Upper lobe of left lung (tissue), 6 donors: Measurements from ENCODE around the gene TXNRD2. TPM values are rescaled to one million over a fixed set of nuclear protein-coding genes. Genes with fewer than 3 reads are reported as not detected.
A peak's percentile ranks its signal among the peaks of the same experiment; 100 is the strongest.

Source experiments
- ATAC-seq, 2 donors: fragments of 200-7000 bp; cut with Tn5 transposase; one replicate each; pipeline ENCODE4 v1.9.1; 2022; ENCODE audit warnings: mild to moderate bottlenecking in 2 of 2, moderate library complexity in 2 of 2; ENCODE audit not compliant: low FRiP score in 2 of 2
- DNase-seq, 2 donors: peaks; one replicate each; pipeline ENCODE4 v3.0.0-alpha.2; 2019 to 2020
- H3K27ac ChIP-seq, 4 donors: fragments of 200-600 bp; sonication (generic); one replicate each; pipeline ENCODE4 v1.5.1; 2016 to 2019
- H3K27me3 ChIP-seq, 4 donors: fragments of 200-600 bp; sonication (generic); one replicate each; pipeline ENCODE4 v1.5.1; 2017 to 2019
- H3K36me3 ChIP-seq, 4 donors: fragments of 200-600 bp; sonication (generic); one replicate each; pipeline ENCODE4 v1.5.1; 2016 to 2019
- H3K4me1 ChIP-seq, 4 donors: fragments of 200-600 bp; sonication (generic); one replicate each; pipeline ENCODE4 v1.5.1; 2018 to 2019
- H3K4me3 ChIP-seq, 4 donors: fragments of 200-600 bp; sonication (generic); one replicate each; pipeline ENCODE4 v1.5.1; 2017 to 2019; ENCODE audit warnings: mild to moderate bottlenecking in 2 of 4, moderate library complexity in 1 of 4
- H3K9me3 ChIP-seq, 4 donors: fragments of 200-600 bp; sonication (generic); one replicate each; pipeline ENCODE4 v1.5.1; 2018 to 2019
- EP300 ChIP-seq, 4 donors: sonication (generic); formaldehyde crosslinking; IDR thresholded peaks; one replicate each; pipeline ENCODE4 v1.5.1; 2017; ENCODE audit warnings: antibody characterized with exemption in 4 of 4, control low read depth in 2 of 4
- POLR2A ChIP-seq, 4 donors: fragments of 450-650 bp; IDR thresholded peaks; one replicate each; pipeline ENCODE4 v1.5.1; 2016 to 2017; ENCODE audit warnings: antibody characterized with exemption in 4 of 4, mild to moderate bottlenecking in 2 of 4
- POLR2AphosphoS5 ChIP-seq, 2 donors: sonication (generic); formaldehyde crosslinking; IDR thresholded peaks; one replicate each; pipeline ENCODE4 v1.5.1; 2017; ENCODE audit warnings: antibody characterized with exemption in 2 of 2
- WGBS, 2 donors: methylation state at CpG; one replicate each; pipeline ENCODE4 v1.1.5; 2017 to 2018; 5-methylcytosine and 5-hydroxymethylcytosine counted together
- total RNA-seq, 6 donors: library from RNA; depleted of rRNA in 4 of 6; stranded (reverse); fragments of >200 nt in 4 of 6; gene quantifications; one replicate each; pipeline versions ENCODE4 v1.1.0 to v1.2.1, GENCODE V29; 2016 to 2021
- TF ChIP-seq, protein P1 (sequence below), 6 experiments: fragments of 450-650 bp in 4 of 6; fragments of 200-600 bp in 2 of 6; sonication (generic) in 2 of 6; IDR thresholded peaks; one replicate each; pipeline ENCODE4 v1.5.1; 2016 to 2019; ENCODE audit warnings: antibody characterized with exemption in 6 of 6
- donor health status: DM: no; HTN: no; CAD: no; lungs with moderate emphysema.
- donor health status: DM: no; HTN: yes; CAD: no; lungs with severe emphysema.

Gene TXNRD2
- total RNA-seq, 6 donors from 2014 or later, result 29.6 to 78.6 (median 49.3) TPM

DNA sequence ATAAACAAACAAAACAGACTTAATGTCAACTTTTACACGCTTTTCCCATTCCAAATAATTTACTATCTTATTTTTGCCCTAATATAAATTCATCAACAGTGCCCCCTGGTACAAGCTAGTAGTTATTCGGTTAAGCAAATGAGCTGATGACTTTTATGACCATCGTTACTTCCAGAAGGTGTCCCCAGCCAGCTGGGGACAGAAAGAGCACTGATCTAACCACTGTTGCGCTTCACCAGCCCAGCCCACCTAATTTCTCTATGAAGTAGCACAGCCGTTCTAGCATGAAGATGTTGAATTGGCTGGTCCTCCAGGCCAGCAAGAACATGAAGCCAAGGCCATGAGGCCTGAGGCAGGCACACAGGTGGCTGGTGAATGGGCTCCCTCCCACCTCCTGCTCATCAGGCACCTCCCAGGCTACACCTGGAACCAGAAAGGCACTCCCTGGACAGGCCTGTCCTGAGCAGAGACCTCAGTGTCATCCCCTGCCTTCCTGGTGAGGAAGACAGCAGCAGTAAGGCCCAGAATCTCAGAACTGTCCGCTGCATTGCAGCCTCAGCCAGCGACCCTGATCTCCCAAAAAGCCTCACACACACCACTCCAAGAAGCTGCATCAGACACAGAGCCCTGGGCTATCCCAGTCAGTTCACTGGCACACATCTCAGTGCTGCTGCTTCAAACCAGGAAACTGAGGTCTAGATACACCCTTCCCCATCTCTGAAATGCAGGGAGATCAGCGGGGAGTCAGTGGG lies 99.8 kb downstream of the TXNRD2 start:
- DNase-seq (no peak), ATAC-seq (no peak)
- Histone ChIP-seq H3K4me1 (peaks cover 23 to 26% (median 26%) of the 10 kb centered on the region in 4 donors), H3K27me3 (no peaks in the 10 kb centered on the region), H3K36me3 (no peaks in the 10 kb centered on the region), H3K9me3 (no peaks in the 10 kb centered on the region), H3K4me3 (no peak overlapping the region), H3K27ac (peak overlapping the region in 1 of 4 donors; percentile 13)
- WGBS, 2 donors, result 82 to 96% methylated on average over 6 to 8 of the region's 8 CpGs
- TF ChIP-seq POLR2A (IDR thresholded peaks at IDR 0.05) (no peak), POLR2AphosphoS5 (IDR thresholded peaks at IDR 0.05) (no peak)

DNA sequence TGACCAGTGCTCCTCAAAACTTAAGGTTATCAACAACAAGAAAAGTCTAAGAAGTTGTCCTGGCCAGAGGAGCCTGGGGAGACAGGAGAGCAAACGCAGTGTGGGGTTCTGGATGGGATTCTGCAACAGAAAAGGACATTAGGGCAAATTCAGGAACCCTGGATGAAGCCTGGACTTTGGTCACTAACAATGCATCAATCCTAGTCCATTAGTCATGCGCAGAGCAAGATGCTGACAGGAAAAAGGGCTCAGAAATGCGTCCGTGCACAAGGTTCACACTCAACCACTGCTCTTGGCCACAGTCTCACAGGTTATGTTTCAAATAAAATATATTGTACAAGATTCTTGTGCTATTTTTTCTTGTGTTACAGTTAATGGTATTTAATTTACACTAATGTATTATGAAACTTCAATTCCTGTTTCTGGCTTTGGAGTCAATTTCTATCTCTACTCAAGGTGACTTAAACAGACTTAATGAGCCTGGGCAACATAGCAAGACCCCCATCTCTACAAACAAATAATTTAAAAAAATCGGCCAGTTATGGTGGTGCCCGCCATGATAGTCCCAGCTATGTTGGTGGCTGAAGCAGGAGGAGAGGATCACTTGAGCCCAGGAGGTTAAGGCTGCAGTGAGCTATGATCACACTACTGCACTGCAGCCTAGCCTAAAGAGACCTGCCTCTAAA lies 100.5 kb downstream of the TXNRD2 start:
- no peaks in the 10 kb centered on the region for H3K9me3 ChIP-seq
- no peaks in the 10 kb centered on the region for H3K27me3 ChIP-seq
- ATAC-seq, result no peak
- TF ChIP-seq POLR2A (IDR thresholded peaks at IDR 0.05), result no peak
- no peak for TF ChIP-seq EP300 (IDR thresholded peaks at IDR 0.05)
- TF ChIP-seq POLR2AphosphoS5 (IDR thresholded peaks at IDR 0.05), result no peak
- TF ChIP-seq, protein P1, sequence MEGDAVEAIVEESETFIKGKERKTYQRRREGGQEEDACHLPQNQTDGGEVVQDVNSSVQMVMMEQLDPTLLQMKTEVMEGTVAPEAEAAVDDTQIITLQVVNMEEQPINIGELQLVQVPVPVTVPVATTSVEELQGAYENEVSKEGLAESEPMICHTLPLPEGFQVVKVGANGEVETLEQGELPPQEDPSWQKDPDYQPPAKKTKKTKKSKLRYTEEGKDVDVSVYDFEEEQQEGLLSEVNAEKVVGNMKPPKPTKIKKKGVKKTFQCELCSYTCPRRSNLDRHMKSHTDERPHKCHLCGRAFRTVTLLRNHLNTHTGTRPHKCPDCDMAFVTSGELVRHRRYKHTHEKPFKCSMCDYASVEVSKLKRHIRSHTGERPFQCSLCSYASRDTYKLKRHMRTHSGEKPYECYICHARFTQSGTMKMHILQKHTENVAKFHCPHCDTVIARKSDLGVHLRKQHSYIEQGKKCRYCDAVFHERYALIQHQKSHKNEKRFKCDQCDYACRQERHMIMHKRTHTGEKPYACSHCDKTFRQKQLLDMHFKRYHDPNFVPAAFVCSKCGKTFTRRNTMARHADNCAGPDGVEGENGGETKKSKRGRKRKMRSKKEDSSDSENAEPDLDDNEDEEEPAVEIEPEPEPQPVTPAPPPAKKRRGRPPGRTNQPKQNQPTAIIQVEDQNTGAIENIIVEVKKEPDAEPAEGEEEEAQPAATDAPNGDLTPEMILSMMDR (IDR thresholded peaks at IDR 0.05), result no peak
- 92 to 93% methylated on average over 6 of the region's 6 CpGs for WGBS, 2 donors
- peaks cover 23 to 26% (median 26%) of the 10 kb centered on the region in 4 donors for H3K4me1 ChIP-seq
- H3K36me3 ChIP-seq, result no peaks in the 10 kb centered on the region
- no peak overlapping the region for H3K4me3 ChIP-seq
- no peak for DNase-seq
- no peak overlapping the region for H3K27ac ChIP-seq

DNA sequence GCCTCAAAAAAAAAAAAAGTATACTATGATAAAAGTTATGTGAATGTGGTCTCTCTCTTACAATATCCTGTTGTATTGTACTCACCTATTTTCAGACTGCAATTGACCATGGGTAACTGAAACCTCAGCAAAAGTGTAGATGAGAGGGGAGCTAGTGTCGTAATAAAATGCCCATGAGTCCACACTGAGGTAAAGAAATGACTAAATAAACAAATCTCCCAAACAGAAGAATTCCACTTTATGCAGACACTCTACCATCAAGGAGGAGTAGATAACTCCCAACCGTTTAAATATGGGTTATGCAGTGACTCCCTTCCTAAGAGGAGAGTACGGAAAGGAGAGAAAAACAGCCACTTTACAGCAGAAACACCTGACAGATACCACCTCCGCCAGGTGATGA lies 101.6 kb downstream of the TXNRD2 start:
- no peaks in the 10 kb centered on the region for H3K36me3 ChIP-seq
- H3K27me3 ChIP-seq, result no peaks in the 10 kb centered on the region
- no peak overlapping the region for H3K4me3 ChIP-seq
- WGBS, 2 donors, result 70 to 73% methylated on average over 4 of the region's 4 CpGs
- peak in 1 of 2 donors; percentile 66 for ATAC-seq
- no peak overlapping the region for H3K27ac ChIP-seq
- no peak for TF ChIP-seq EP300 (IDR thresholded peaks at IDR 0.05)
- TF ChIP-seq POLR2A (IDR thresholded peaks at IDR 0.05), result no peak
- no peak for TF ChIP-seq POLR2AphosphoS5 (IDR thresholded peaks at IDR 0.05)
- TF ChIP-seq, protein P1 (IDR thresholded peaks at IDR 0.05), result no peak
- no peaks in the 10 kb centered on the region for H3K9me3 ChIP-seq
- no peak for DNase-seq
- H3K4me1 ChIP-seq, result peaks cover 20 to 21% (median 20%) of the 10 kb centered on the region in 4 donors

DNA sequence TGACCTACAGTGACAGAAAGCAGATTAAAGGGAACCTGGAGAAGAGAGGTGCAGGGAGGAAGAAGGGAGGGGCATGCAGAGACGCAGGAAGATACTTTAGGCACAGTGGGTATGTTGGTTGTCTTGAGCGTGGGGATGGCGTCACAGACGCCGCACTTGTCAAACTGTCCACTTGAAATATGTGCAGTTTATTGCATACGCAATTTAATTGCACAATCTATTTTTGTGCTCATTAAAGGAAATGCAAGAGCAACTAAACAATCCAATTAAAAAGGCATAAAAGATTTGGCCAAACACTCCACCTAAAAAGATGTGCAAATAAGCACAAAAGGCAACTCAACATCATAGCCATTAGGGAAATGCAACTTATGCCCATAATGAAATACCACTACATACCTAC lies 103.7 kb downstream of the TXNRD2 start:
- DNase-seq, result no peak
- no peaks in the 10 kb centered on the region for H3K9me3 ChIP-seq
- H3K4me3 ChIP-seq, result no peak overlapping the region
- ATAC-seq, result no peak
- WGBS, 2 donors, result 70 to 77% methylated on average over 6 of the region's 6 CpGs
- TF ChIP-seq, protein P1 (IDR thresholded peaks at IDR 0.05), result no peak
- TF ChIP-seq POLR2AphosphoS5 (IDR thresholded peaks at IDR 0.05) (no peak), POLR2A (IDR thresholded peaks at IDR 0.05) (no peak), EP300 (IDR thresholded peaks at IDR 0.05) (no peak)
- no peak overlapping the region for H3K27ac ChIP-seq
- no peaks in the 10 kb centered on the region for H3K4me1 ChIP-seq
- H3K27me3 ChIP-seq, result no peaks in the 10 kb centered on the region
- H3K36me3 ChIP-seq, result no peaks in the 10 kb centered on the region

DNA sequence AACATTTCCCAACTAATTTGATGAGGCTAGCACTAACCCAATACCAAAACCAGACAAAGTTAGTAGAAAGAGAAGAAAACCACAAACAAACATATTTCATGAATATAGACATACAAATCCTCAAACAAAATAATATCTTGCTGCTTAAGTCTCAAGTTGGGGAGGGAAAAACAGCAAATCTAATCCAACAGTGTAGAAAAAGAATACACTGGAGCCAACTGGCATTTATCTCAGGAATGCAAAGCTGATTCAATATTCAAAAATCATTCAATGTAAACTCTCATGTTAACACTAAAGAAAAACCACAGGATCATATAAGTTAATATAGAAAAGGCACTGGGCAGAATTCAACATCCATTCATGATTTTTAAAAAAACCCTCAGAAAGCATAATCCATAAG lies 105.1 kb downstream of the TXNRD2 start:
- H3K27ac ChIP-seq, result no peak overlapping the region
- TF ChIP-seq EP300 (IDR thresholded peaks at IDR 0.05) (no peak), POLR2AphosphoS5 (IDR thresholded peaks at IDR 0.05) (no peak)

More for the DNA sequence above, 105.1 kb downstream of the TXNRD2 start:
- H3K36me3 ChIP-seq, result no peaks in the 10 kb centered on the region
- ATAC-seq, result no peak
- no peaks in the 10 kb centered on the region for H3K4me1 ChIP-seq
- no peaks in the 10 kb centered on the region for H3K27me3 ChIP-seq
- no peaks in the 10 kb centered on the region for H3K9me3 ChIP-seq
- no peak for DNase-seq
- H3K4me3 ChIP-seq, result no peak overlapping the region
